ENCODE measurements around the gene MAPKAPK2.

DNA sequence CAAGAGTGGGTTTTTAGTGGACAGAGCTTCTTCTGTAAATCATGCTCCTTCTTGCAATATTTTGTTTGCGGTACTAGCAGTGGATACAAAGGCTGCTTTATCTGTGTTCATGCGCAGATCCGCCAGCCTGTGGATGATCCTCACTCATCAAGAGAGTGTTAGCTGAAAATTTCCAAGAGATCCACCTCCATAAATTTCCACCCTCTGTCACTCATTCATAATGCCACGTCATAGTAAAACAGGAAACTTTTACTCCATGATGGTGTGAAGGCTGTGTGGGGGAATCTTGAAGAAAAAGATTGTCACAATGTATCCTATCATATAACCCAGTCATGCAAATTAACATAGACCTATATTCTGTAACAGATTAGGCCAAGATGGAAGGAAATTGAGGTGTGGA, 4.4 kb upstream of the MAPKAPK2 start:
- TF ChIP-seq, protein P1, sequence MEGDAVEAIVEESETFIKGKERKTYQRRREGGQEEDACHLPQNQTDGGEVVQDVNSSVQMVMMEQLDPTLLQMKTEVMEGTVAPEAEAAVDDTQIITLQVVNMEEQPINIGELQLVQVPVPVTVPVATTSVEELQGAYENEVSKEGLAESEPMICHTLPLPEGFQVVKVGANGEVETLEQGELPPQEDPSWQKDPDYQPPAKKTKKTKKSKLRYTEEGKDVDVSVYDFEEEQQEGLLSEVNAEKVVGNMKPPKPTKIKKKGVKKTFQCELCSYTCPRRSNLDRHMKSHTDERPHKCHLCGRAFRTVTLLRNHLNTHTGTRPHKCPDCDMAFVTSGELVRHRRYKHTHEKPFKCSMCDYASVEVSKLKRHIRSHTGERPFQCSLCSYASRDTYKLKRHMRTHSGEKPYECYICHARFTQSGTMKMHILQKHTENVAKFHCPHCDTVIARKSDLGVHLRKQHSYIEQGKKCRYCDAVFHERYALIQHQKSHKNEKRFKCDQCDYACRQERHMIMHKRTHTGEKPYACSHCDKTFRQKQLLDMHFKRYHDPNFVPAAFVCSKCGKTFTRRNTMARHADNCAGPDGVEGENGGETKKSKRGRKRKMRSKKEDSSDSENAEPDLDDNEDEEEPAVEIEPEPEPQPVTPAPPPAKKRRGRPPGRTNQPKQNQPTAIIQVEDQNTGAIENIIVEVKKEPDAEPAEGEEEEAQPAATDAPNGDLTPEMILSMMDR (IDR thresholded peaks at IDR 0.05 in 4 of 5, conservative IDR thresholded peaks at IDR 0.05 in 1 of 5), result no peak
- no peak for TF ChIP-seq POLR2A (IDR thresholded peaks at IDR 0.05)
